Measurements from ENCODE around the gene DNAAF5.

DNA sequence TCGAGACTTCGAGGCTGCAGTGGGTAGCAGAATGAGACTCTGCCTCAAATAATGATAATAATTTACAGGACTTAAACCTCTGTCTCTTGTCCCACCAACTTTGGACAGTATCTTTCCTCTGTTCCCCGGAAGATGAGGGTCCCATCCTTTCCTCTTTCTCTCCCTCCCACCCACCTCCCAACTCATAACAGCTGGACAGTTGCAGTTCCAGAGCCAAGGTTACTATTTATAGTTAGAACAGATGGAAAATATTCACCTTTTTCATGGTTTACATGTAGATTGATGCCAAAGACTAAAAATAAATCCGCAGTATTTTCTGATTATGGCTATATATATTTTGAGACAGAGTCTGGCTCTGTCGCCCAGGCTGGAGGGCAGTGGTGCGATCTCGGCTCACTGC, 74.2 kb downstream of the DNAAF5 start:
- TF ChIP-seq POLR2A (IDR thresholded peaks at IDR 0.05) (no peak), CTCF (IDR thresholded peaks at IDR 0.05) (no peak)
